HG03571 (cell line): ENCODE results near the gene EPHB1.

Source experiments
- ATAC-seq: cut with Tn5 transposase; IDR thresholded peaks from one replicate; pipeline ENCODE4 v1.9.1; 2021; ENCODE audit not compliant: unreplicated experiment

The EPHB1 gene

DNA sequence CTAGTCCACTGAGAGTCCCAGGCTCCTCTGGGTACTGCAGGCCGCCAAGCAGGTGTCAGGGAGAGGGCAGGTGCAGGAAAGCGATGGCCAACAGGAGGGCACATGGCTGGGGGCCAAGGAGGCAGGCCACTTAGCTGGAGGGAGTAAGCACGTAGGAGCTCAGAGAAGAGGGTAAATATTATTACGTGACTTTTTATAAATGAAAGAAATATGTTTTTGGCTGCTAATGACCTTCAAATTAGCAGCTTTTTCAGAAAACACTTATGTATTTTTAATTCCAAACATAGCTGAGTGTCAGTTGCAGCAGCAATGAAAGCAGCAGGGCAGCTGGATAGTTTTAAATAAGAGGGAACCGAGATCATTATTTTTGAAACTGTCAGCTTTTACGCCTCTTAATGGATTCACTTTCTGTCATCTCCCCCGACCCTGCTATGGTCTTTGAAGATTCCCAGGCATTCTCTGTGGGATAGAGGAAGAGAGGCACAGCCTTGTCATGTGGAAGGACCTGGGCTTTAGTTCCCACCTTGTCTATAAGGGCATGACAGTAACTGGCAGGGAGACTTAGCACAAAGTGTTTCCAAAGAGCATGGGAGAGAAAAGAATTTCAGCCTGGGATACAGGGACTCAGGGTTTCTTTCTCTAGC is 477.1 kb downstream of the EPHB1 start:
- no peak for ATAC-seq

DNA sequence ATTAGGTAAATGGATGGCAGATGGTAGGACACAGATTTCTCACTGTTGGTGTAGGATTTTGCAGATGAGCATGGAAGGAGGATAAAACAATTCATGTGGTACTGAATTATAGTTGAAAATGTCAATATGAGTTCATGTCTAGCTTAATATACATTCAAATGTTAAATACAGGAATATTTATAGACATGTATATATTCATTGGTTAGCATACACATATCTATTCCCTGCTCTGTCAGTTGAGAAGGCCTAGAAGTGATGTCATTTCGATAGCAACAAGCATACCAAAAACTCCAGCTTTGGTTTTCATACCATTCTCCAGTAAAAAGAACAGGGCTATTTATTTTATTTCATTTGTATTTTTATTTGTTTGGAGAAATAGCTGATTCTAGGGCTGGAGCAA is 497.1 kb downstream of the EPHB1 start:
- ATAC-seq, result no peak

DNA sequence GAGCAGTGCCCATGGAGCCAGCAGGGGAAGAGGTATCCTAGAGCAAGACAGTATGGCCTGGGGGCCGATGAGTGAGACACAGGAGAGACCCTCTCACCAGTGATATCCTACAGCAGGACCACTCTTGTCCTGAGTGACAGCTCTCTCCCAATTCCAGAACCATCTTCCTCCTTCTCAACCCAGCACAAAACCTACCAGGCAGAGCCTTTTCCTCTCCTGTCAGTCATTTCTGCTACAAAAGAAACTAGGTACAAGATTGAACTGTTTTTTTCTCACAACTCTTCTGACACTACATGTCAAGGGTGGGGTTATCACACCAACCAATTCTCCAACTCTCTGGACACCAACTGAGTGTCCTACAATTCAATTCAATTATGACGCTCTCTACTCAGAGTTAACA is 506.6 kb downstream of the EPHB1 start:
- ATAC-seq, result no peak

DNA sequence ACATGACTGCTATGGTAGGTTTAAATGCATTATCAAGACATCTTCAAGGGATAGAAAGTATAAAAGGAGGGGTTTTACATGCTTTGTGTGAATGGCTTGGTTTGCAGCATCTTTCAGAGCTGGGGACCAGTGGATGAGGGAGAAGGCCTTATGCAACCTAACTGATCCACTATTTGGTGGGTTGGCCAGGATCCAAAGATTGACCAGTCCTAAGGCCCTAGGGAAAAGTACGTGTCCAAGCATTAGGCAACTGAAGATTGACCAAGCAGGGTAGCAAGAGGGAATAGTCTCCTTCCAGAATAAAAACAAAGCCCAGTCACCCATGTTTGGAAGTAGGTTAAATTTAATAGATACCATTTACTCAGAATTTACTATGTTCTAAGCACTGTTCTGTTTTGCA is 509.3 kb downstream of the EPHB1 start:
- ATAC-seq, result no peak
